GM10266 (cell line): ENCODE data around the gene FBRSL1.
"Not testable (repeated sequence)": the region's sequence is repeated elsewhere in the genome, so short reads cannot be mapped to it uniquely, and the experiment has no call there.

Experiments
- DNase-seq: peaks from one replicate; pipeline ENCODE4 v3.0.0; 2012; ENCODE audit errors: extremely low spot score
- CTCF ChIP-seq: IDR thresholded peaks from 2 replicates; pipeline ENCODE4 v1.5.1; 2012; ENCODE audit warnings: mild to moderate bottlenecking, low read depth; ENCODE audit not compliant: control insufficient read depth, insufficient read depth; ENCODE audit errors: missing control alignments

Gene FBRSL1

GRCh38 chr12:132530447-132530846, 40.5 kb downstream of the FBRSL1 start:
- no peak for DNase-seq
- no peak for TF ChIP-seq CTCF

GRCh38 chr12:132530851-132531250, 40.9 kb downstream of the FBRSL1 start:
- no peak for DNase-seq
- TF ChIP-seq CTCF, result no peak

GRCh38 chr12:132532711-132533583, 43.0 kb downstream of the FBRSL1 start:
- not testable (repeated sequence) for DNase-seq

- no peak for TF ChIP-seq CTCF
- DNase-seq, result no peak
Measured at GRCh38 chr12:132533584-132533958, 43.6 kb downstream of the FBRSL1 start.

GRCh38 chr12:132534076-132534475, 44.1 kb downstream of the FBRSL1 start:
- TF ChIP-seq CTCF, result no peak
- DNase-seq, result no peak

GRCh38 chr12:132535019-132535418, 45.1 kb downstream of the FBRSL1 start:
- no peak for TF ChIP-seq CTCF
- no peak for DNase-seq

- no peak for TF ChIP-seq CTCF
- DNase-seq, result no peak
Measured at GRCh38 chr12:132536102-132536876, 46.3 kb downstream of the FBRSL1 start.

GRCh38 chr12:132537049-132537448, 47.1 kb downstream of the FBRSL1 start:
- TF ChIP-seq CTCF, result no peak
- DNase-seq, result no peak
